Smooth muscle cell (in vitro differentiated cells): ENCODE results near the gene HS3ST5. TPM values are rescaled to one million over a fixed set of nuclear protein-coding genes. Genes with fewer than 3 reads are reported as not detected.

ENCODE experiments used
- DNase-seq: peaks from one replicate; lab custom pipeline; 2025; ENCODE audit not compliant: unreplicated experiment; lab: John Stamatoyannopoulos, UW
- H2AFZ ChIP-seq: fragments of 200-600 bp; sonication (generic); 2 replicates; pipeline ENCODE4 v1.6.0; 2016; ENCODE audit warnings: antibody characterized with exemption, low read depth, mild to moderate bottlenecking
- H3F3A ChIP-seq: fragments of 200-600 bp; sonication (generic); 2 replicates; pipeline ENCODE4 v1.6.0; 2017; ENCODE audit warnings: antibody characterized with exemption, low read depth
- H3K27ac ChIP-seq: fragments of 200-600 bp; sonication (generic); 2 replicates; pipeline ENCODE4 v1.5.1; 2016; ENCODE audit warnings: low read depth, mild to moderate bottlenecking
- H3K27me3 ChIP-seq: fragments of 200-600 bp; sonication (generic); 2 replicates; pipeline ENCODE4 v1.6.1; 2016; ENCODE audit warnings: low read depth, mild to moderate bottlenecking
- H3K36me3 ChIP-seq: fragments of 200-600 bp; sonication (generic); 2 replicates; pipeline ENCODE4 v1.5.1; 2016; ENCODE audit warnings: low read depth
- H3K4me1 ChIP-seq: fragments of 200-600 bp; sonication (generic); 2 replicates; pipeline ENCODE4 v1.5.1; 2016; ENCODE audit warnings: low read depth
- H3K4me2 ChIP-seq: fragments of 200-600 bp; sonication (generic); 2 replicates; pipeline ENCODE4 v1.6.0; 2016; ENCODE audit warnings: mild to moderate bottlenecking
- H3K4me3 ChIP-seq: fragments of 200-600 bp; sonication (generic); 2 replicates; pipeline ENCODE4 v1.5.1; 2016; ENCODE audit warnings: mild to moderate bottlenecking
- H3K79me2 ChIP-seq: fragments of 200-600 bp; sonication (generic); 2 replicates; pipeline ENCODE4 v1.6.0; 2016; ENCODE audit warnings: low read depth, mild to moderate bottlenecking
- H3K9ac ChIP-seq: fragments of 200-600 bp; sonication (generic); 2 replicates; pipeline ENCODE4 v1.6.0; 2016; ENCODE audit warnings: low read depth
- H3K9me3 ChIP-seq: fragments of 200-600 bp; sonication (generic); replicated peaks from 2 replicates; pipeline ENCODE4 v1.5.1; 2016; ENCODE audit warnings: low read depth
- H4K20me1 ChIP-seq: fragments of 200-600 bp; sonication (generic); 2 replicates; pipeline ENCODE4 v1.6.0; 2016; ENCODE audit warnings: low read depth
- CTCF ChIP-seq: fragments of 200-600 bp; sonication (generic); IDR thresholded peaks from 2 replicates; pipeline ENCODE4 v1.5.1; 2017; ENCODE audit warnings: borderline replicate concordance, mild to moderate bottlenecking, antibody characterized with exemption; ENCODE audit not compliant: insufficient read depth, poor library complexity, severe bottlenecking
- WGBS: methylation state at CpG from one replicate; pipeline ENCODE4 v1.1.7; 2016; ENCODE audit warnings: low lambda C conversion rate; 5-methylcytosine and 5-hydroxymethylcytosine counted together
- polyA plus RNA-seq: library from polyadenylated mRNA; unstranded; fragments of >200 nt; fragmentation: Nextera tagmentation; extraction: Ambion mirVana; gene quantifications from 2 replicates; pipeline ENCODE4 v1.2.1, GENCODE V29; 2016
- total RNA-seq: library from RNA; depleted of rRNA; stranded (reverse); fragments of >200 nt; gene quantifications from 2 replicates; pipeline ENCODE4 v1.2.3, GENCODE V29; 2014

The HS3ST5 gene
- total and polyA plus RNA-seq, 2 experiments from 2014 or later: 0.18 to 0.25 TPM

GRCh38 chr6:114297135-114297534, 45.7 kb downstream of the HS3ST5 start:
- H3F3A ChIP-seq: no peaks in the 10 kb centered on the region
- no peak overlapping the region for H3K27ac ChIP-seq
- no peak overlapping the region for H2AFZ ChIP-seq
- no peaks in the 10 kb centered on the region for H4K20me1 ChIP-seq
- no peaks in the 10 kb centered on the region for H3K27me3 ChIP-seq
- H3K36me3 ChIP-seq: no peaks in the 10 kb centered on the region
- H3K4me2 ChIP-seq: no peak overlapping the region
- H3K9ac ChIP-seq: no peak overlapping the region
- H3K4me1 ChIP-seq: no peaks in the 10 kb centered on the region
- WGBS: 98% methylated on average over 6 of the region's 6 CpGs
- no peak for TF ChIP-seq CTCF
- no peaks in the 10 kb centered on the region for H3K79me2 ChIP-seq
- H3K4me3 ChIP-seq: no peak overlapping the region
- H3K9me3 ChIP-seq: no peaks in the 10 kb centered on the region
- DNase-seq: no peak

GRCh38 chr6:114292431-114292830, 50.4 kb downstream of the HS3ST5 start:
- Histone ChIP-seq H3K79me2 (no peaks in the 10 kb centered on the region), H2AFZ (no peak overlapping the region), H3K9ac (no peak overlapping the region), H3K36me3 (no peaks in the 10 kb centered on the region), H3K4me2 (no peak overlapping the region), H3K27ac (no peak overlapping the region), H3K4me3 (no peak overlapping the region), H3K27me3 (no peaks in the 10 kb centered on the region), H3F3A (no peaks in the 10 kb centered on the region), H3K4me1 (no peaks in the 10 kb centered on the region), H3K9me3 (no peaks in the 10 kb centered on the region), H4K20me1 (no peaks in the 10 kb centered on the region)
- TF ChIP-seq CTCF: no peak
- 85% methylated on average over 1 of the region's 1 CpG for WGBS
- no peak for DNase-seq

DNA sequence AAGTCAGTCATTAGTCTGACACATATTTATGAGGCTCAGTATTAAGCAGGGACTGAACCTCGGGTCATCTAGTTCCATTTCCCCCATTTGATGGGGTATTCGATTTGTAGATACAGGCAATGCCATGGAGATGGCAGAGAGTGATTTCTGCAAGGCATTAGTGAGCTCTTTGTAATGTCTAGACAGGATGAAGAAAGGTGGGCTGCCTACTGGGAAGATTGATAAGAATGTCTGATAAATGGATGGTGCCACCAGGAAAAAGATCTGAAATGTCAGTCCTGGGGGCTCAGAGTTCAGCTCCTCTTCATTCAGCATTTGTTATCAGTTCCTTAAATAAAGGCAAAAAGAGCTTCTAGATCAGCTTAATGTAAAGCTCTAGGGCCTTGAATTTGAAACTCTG, 51.4 kb downstream of the HS3ST5 start:
- H2AFZ ChIP-seq: no peak overlapping the region
- no peak for DNase-seq
- H4K20me1 ChIP-seq: no peaks in the 10 kb centered on the region
- no peaks in the 10 kb centered on the region for H3K4me1 ChIP-seq
- H3F3A ChIP-seq: no peaks in the 10 kb centered on the region
- no peak overlapping the region for H3K4me2 ChIP-seq
- no peak overlapping the region for H3K9ac ChIP-seq
- no peak overlapping the region for H3K4me3 ChIP-seq
- no peak overlapping the region for H3K27ac ChIP-seq
- no peaks in the 10 kb centered on the region for H3K36me3 ChIP-seq
- H3K79me2 ChIP-seq: no peaks in the 10 kb centered on the region
- H3K9me3 ChIP-seq: no peaks in the 10 kb centered on the region
- WGBS: 83% methylated on average over 2 of the region's 2 CpGs
- no peaks in the 10 kb centered on the region for H3K27me3 ChIP-seq
- TF ChIP-seq CTCF: no peak

DNA sequence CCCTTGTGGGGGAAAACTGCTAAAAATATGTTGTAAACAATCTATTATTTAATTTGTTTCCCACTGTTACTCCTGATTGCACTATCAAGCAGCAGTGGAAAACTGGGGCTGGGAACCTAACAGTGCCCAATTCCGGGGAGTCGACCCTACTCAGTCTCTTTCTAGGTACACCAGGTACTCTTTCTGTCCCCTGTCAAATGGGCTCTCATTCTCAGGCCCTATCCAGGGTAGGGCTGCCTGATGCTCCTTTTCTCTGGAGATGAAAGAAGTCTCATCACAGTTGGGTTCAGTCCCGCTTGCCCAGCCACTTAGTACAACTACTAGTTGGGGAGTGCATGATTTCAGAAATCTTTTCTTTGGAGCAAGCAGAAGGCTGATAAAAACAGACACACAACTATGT, 52.0 kb downstream of the HS3ST5 start:
- H3K4me2 ChIP-seq: no peak overlapping the region
- no peak for TF ChIP-seq CTCF
- 96% methylated on average over 3 of the region's 3 CpGs for WGBS
- no peaks in the 10 kb centered on the region for H3K79me2 ChIP-seq
- no peaks in the 10 kb centered on the region for H3K27me3 ChIP-seq
- H3F3A ChIP-seq: no peaks in the 10 kb centered on the region
- H3K4me3 ChIP-seq: no peak overlapping the region
- H3K9ac ChIP-seq: no peak overlapping the region
- H3K4me1 ChIP-seq: no peaks in the 10 kb centered on the region
- no peak overlapping the region for H3K27ac ChIP-seq
- DNase-seq: no peak
- H3K36me3 ChIP-seq: no peaks in the 10 kb centered on the region
- no peaks in the 10 kb centered on the region for H4K20me1 ChIP-seq
- no peak overlapping the region for H2AFZ ChIP-seq
- no peaks in the 10 kb centered on the region for H3K9me3 ChIP-seq
